DOHH2 (cell line): Measurements from ENCODE around the gene NFE2L1.

Experiments used
- CTCF ChIP-seq: fragments of 200-600 bp; sonication (generic); IDR thresholded peaks from one replicate; pipeline ENCODE4 v1.5.1; 2014; ENCODE audit warnings: antibody characterized with exemption, mild to moderate bottlenecking, low read depth, low read length; ENCODE audit not compliant: poor library complexity, severe bottlenecking
- EZH2phosphoT487 ChIP-seq: fragments of 200-600 bp; sonication (generic); IDR thresholded peaks from 2 replicates; pipeline ENCODE4 v1.6.1; 2017; ENCODE audit warnings: borderline replicate concordance, mild to moderate bottlenecking, antibody characterized with exemption, low read length, moderate library complexity, mixed read lengths

DNA sequence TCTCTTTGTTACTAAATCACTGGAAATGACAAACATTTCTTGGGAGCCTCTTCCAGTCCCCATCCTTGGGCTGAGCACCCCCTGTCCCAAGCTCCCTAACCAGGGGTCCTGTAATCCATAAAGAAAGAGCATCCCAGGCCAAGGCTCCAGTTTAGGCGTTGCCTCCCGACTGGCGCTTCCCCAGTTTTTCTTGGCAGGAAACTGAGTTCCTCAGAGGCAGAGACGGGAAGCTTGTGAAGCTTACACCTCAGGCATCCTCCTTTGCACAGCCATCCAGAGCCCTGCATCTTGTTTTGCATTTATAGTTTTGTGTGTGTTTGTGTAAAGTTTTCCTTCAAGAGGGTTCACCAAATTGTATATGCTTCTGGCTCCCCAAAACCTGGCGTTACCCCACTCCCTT lies 17.6 kb upstream of the NFE2L1 start:
- no peak for TF ChIP-seq CTCF
- TF ChIP-seq EZH2phosphoT487 = no peak
